DMS153 (cell line): ENCODE measurements around the gene B4GAT1.
"Not testable (repeated sequence)": the region's sequence is repeated elsewhere in the genome, so short reads cannot be mapped to it uniquely, and the experiment has no call there.

Experiments
- DNase-seq: peaks from one replicate; lab custom pipeline; 2025; lab: John Stamatoyannopoulos, UW

B4GAT1 gene

DNA sequence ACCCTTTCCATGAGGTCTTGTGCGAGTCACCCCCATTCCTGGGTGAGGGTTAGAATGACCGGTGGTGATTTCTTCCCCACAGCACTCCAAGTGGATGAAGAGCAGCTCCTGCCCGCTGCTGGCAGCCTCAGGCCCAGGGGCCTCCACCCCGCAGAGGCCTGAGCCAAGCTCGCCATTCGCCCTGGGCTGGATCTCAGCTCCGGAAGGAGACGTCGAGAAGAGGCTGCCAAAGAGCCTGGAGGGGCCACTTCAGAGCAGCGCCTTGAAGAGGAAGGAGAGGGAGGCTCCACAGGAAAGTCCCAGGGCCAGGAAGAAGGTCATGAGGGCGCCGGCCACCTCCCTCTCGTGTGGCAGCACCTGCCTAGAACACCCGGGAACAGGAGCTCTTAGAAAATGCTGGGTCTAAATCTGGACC is 15.8 kb upstream of the B4GAT1 start:
- DNase-seq = no peak

DNA sequence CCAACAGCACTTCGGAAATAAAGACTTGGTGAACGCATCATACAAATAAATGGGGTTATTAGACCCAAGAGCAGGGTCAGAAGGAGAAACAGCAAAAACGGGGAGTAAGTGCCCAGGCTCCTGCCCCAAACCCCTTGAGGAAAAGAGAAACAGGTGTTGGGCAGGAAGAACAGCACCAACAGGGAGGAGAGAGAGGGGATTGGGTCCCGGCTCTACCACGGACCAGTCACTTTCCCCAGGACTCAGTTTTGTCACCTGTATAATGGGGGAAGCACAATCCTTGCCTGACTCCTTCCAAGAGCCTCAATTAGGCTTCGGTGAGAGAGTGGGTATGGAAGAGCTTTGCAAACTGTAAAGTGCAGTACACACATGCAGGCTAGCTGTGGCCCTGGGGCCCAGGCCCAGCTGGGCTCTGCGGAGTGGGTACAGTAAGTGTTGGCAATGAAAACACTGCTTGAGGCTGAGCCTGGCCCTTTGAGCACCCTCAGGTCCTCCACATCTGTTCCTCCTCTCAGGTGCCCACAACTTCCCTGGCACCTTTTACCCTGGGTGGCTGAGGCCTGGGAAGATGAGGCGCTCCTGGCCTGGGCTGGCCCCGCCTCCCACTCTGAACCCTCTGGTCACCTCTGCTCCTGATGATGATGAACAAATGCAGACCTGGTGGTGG is 15.2 kb upstream of the B4GAT1 start:
- no peak for DNase-seq

DNA sequence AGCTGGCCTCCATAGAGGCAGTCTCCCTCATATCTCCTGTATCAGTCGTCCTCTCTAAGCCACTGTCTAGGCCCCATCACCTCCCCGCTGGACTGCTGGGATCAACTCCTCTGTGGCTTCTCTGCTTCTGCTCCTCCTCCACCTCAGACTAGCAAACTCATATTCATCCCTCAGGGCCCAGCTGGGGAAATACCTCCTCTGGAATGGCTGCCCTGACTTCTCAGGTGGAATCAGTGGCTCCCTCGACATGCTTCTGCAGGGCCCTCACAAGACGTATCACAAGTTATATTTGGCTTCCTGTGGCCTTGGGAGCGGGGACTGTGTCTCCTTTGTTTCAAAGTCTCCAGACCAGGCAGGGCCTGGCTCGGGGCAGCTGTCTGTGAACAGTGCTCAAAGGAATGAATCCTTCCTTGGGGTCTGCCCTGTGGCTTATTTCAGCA is 14.1 kb upstream of the B4GAT1 start:
- DNase-seq = no peak

DNA sequence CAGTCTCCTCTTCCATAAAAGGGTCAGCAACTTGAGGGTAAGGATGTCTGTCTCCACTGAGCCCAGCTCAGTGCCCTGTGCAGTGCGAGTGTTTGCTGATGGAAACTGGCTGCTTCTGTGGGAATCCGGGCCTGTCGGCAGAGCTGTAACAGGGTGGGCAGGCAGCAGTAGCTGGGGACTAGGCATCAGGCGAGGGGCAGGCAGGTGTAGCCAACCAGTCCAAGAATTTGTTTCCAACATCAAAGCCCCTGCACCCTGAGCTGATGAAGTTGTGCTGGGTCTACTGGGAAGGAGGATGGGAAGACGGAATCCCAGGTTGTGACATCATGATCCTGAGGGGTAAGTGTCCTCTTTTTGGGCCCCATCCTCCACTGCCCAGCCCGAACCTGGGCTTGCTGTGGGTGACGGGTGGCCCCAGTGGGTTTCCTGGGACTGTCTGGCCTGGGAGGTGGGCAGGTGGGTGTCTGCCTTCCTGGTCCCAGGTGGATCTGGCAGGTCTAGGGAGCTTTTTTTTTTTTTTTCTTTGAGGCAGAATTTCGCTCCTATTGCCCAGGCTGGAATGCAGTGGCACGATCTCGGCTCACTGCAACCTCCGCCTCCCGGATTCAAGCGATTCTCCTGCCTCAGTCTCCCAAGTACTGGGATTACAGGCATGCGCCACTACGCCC is 13.1 kb upstream of the B4GAT1 start:
- no peak for DNase-seq

DNA sequence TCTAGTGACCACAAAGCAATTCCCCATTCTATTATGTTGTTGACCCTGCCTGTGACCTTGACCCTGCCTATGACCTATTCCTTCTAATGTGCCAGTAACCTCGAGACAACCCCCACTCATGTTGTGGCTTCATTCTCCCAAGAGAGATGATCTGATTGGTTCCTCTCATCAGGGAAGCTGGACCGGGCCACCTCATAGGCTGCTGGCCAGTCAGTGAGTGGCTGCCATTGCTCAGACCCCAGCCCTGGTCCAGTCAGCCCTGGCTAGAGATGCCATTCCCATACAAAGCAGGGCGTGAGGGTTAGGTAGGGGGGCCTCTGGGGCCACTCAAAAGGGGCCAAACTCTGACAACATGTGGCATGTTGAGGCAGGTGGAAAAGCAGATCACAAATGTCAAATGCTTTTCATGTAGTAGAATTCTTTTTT is 12.2 kb upstream of the B4GAT1 start:
- DNase-seq = no peak

DNA sequence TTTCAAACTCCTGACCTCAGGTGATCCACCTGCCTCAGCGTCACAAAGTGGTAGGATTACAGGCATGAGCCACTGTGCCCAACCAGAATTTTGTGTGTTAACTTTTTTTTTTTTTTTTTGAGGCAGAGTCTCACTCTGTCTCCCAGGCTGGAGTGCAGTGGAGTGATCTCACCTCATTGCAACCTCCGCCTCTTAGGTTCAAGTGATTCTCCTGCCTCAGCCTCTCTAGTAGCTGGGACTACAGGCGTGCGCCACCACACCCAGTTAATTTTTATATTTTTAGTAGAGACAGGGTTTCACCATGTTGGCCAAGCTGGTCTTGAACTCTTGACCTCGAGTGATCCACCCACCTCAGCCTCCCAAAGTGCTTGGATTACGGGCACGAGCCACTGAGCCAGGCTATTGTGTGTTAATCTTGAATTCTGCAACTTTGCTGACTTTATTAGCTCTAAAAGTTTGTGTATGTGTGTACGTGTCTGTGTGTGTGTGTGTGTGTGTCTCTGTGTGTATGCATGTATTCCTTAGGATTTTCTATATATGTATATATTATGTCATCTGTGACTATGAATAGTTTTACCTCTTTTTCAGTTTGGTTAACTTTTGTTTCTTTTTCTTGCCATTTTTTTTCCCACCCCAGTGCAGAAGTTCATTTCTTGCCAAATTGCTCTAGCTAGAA is 3.3 kb upstream of the B4GAT1 start:
- not testable (repeated sequence) for DNase-seq

DNA sequence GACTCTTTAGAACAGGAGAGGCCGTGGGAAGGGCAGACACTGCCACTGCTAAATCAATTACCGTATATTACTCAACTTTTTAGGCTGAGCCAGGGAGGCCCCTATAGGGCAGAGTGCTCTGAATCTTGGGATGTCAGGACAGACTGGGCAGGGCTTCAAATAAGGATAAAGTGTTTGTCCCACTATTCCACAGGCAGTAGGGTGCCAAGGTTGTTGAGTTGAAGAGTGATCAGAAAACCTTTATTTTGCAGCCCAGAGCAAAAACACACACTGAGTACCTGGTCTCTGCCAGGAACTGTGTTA is 1.6 kb upstream of the B4GAT1 start:
- no peak for DNase-seq

DNA sequence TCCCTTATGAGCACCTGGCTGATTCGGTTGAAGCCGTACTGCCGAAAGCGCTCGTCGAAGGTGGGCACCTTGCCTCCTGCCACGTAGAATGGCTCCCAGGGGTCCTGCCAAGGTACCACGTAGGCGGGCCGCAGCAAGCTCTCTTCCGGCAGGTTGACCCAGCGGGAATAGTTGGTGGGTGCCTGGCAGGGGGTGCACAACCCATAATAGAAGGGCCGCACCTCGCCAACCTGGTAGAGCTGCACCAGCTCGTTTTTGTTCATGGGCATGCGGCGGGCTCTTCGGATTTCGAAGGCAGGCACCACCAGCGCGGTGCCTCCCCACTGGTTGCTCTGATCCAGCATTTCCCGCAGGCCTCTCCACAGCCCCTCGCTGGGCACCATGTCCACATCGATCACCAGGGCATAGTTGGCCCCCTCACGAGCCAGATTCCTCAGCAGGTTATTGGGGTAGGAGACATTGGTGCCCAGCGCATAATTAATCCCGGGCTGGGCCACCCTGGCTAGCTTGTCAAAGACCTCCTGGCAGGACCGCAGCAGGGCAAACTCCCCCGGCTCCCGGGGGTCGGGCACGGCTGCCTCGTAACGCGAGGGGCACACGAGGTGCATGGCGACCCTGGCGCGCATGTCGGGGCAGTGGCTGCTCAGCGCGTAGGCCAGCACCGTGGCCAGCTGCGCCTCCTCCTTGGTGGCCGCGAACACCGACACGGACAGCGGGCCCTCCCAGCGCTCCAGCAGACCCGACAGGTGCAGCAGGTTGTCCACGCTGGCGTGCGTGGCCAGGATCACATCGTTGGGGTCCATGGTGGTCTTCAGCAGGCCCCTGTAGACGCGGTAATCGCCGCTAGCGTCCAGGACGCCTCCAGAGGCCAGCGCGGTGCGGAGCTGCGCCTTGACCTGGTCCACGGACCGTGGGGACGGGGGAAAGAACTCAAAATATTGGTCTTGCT is 679 bp downstream of the B4GAT1 start:
- no peak for DNase-seq

DNA sequence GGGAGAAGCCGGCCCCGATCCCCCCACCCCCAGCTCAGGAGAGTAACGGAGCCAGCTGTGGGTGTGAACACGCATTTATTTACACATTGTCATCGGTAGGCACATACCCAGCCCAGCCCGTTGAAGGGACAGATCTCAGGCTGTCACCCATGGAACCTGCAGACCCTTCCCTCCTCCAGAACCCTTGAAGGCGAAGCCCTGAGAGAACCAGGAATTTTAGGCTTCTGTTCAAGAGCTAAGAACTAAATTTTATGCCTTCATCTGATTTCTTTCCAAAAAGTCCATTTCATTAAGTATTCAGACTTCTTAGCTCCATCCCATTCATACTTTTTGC is 2.1 kb downstream of the B4GAT1 start:
- DNase-seq = no peak

DNA sequence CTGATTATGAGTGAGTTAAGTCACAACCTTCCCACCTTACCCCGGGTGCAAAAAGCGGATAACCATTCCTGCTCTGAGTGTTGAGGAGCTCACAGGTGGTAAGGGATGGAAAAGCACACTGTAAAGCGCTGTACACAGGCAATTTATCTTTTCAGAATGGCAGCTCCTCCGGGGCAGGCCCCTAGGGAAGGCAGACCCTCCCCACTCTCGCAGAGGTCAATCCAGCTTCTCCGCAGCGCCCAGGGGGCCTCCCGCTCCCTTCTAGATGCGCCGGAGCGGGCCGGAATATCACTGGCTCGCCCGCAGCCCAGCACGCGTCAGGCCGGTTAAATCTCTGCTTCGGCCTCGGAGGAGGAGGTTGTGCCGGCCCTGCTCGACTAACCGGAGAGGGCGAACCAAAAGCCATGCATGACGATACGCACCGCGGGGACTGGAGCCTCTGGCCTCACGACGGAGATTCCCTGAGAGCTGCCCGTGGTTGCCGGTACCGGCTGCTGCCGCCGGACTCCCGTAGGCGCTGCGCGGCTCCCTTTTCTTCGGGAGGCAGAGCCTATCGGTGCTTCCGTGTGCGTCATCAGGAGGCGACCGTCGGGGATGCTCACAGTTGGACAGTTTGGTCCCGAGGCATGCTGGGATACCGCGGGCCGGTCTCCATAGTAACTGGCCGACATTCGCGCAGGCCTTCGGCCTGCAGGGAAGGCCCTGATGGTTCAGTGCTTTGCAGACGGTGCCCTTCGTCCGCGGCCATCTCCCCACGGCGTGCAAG is 2.7 kb downstream of the B4GAT1 start, which contains the start of gene BRMS1:
TSS of gene BRMS1 (minus strand) at position 555 of the 766 bp plus-strand sequence. CDS start 2,870 bp downstream, outside the sequence.
- DNase-seq = peak; percentile 91

DNA sequence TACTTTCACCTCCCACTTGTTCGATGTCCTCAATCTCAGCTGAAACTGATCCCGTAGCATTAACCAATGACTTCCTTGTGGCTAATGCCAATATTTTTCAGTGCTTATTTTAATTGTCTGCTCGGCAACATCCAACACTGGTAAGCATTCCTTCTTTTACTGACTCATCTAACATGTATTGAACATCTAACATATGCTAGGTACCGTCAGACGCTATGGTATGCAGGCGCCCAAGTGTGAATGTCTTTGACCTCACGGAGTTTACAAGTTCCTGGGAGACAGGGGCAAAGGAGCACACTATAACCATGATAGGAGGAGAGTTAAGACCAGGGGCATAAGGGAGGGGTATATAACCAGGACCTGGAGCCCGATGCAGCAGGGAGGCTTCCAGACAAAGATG is 4.3 kb downstream of the B4GAT1 start:
- DNase-seq = no peak

DNA sequence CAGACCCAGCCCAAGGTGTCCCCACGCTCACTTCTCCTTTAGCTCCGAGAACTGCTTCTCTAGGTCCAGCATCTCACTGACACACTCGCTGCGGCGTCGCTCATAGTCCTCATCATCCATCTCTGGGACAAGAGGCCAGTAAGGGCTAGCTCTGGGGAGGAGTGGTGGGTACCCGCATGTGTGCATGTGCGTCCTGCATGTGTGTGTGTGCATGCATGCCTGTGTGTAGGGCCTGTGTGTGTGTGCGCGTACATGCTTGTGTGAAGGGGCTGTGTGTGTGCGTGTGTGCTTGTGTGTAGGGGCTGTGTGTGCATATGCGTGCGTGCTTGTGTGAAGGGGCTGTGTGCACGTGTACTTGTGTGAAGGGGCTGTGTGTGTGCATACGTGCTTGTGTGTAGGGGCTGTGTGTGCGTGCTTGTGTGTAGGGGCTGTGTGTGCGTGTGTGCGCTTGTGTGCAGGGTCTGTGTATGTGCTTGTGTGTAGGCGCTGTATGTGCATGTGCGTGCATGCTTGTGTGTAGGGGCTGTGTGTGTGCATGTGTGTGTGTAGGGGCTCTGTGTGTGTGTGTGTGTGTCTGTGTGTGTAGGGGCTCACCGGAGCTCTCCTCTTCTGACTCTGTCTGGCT is 5.8 kb downstream of the B4GAT1 start:
- DNase-seq = no peak

DNA sequence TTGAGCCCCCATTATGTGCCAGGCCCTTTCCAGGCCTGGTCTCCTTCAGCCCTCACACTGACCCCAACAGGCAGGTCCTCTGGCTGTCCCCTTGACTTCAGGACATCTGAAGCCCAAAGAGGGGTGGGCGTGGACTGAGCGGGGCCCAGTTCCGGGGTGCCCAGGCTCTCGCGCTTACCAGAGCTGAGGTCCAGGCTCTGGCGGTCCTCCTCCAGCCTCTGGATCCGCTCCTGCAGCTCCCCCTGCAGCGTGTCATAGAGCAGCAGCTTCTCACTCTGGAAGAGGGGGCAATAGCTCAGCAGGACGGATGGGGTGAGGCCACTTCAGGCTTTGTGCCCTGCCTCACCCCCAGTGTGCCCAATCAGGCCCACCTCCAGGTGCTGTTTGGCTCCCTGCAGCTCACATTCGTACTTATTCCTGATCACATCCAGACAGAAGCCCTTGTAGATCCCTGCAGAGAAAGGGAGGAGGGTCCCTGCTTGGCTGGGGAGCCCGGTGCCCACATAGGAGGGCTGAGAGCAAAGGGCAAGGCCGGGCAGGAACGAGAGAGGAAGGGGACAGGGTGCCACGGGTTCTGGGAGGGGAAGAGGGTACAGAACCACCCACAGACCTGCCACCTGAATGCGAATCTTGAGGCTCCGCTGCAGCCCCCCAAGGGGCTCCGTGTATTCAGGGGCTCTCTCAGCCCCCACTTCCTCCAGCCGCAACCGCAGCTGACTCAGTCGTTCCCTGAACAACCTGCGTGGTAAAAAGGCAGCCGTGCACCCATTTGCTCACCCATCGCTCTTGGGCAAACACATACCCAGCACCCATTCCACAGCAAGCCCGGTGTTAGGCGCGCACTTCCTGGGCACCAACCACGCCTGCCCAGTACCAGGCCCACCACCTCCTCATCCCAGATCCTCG is 6.6 kb downstream of the B4GAT1 start:
- no peak for DNase-seq

DNA sequence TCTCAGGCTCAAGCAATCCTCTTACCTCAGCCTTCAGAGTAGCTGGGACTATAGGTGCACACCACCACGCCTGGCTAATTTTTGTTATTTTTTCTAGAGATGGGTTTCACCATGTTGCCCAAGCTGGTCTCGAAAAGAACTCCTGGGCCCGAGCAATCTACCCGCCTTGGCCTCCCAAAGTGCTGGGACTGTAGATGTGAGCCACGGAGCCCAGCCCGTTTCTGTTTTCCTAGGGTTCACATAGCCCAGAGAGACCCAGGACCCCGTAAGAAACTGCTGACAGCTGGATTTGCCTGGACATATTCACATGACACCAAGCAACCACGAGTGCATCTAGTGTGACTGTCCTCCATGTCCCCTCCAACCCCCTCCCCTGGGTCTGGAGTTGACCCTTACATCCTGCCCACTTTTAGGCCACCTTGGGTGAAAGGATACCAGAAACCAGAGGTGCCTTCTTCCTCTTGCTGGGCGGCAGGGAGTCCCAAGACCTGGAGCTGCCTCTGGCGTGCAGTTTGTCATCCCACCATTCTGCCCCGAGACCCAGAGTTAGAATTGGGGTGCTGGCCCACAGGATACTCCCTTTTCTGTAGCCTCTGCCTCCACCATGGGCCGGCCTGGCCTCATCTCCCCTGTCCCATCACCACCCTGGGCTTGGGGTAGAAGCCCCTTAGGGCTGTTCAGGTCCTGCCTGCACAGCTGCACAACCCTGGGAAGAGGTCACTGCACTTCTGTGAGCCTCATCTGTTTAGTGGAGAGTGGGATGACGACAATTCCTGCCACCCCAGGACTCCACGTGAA is 7.5 kb downstream of the B4GAT1 start:
- DNase-seq = no peak

DNA sequence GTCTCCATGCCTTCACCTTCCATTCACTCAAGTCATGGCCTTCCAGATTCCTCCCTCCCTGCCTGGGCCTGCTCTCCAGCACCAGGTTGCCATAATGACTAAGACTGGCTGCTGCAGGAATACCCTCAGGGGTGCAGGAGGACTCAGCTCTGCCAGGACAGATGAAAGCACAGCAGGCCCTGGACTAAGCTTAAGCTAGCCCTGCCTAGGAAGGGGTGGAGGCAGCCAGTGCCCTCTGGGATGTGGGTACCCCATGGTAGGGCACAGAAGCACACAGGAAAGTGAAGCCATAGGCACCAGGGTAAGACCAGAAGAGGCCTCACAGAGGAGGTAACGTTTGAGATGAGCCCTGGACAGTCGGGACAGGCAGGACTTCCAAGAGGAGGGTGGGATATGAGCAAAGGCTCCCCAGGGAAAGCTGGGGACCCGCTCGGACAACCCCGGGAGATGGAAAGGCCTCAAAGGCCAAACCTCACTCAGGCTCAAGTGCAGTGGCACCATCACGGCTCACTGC is 8.2 kb downstream of the B4GAT1 start:
- DNase-seq = no peak

DNA sequence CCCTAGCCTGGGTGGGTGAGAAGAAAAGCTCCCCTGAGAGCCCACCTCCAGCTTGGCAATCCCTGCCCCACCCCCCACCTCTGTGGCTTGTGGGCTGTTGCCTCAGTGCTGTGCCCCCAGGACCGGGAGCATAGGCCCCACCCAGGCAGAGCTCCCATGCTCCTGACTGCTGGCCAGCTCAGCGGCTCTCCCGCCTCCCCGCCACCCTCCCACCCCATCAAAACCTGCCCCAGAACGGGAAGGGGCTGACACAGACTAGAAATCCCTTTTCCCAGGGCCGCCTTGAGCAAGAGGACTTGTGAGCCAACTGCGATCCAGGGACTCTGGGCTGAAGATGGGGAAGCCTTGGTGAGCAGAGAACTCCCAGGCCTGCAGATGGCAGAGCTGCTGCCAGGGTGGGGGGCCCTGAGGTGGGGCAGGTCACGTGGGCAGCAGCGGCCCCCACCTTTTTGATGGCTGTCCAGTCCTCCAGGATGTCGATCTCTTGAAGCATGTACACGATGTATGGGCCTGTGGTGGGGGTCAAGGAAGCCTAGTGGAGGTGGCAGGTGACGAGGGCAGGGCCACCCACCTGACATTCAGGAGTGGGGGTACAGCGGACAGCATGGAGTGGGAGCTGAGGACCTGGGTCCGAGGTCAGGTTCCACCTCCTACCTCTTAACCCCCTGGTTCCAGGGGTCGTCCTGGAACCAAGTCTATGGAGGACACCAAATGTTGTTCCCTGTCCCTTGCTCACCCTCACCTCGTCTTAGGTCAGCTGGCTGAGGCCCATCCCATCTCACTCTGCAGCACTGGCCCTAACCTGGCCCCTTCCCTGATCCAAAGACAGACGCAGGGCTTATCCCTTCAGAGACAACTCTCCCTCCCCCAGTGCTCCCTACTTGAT is 8.9 kb downstream of the B4GAT1 start:
- no peak for DNase-seq

DNA sequence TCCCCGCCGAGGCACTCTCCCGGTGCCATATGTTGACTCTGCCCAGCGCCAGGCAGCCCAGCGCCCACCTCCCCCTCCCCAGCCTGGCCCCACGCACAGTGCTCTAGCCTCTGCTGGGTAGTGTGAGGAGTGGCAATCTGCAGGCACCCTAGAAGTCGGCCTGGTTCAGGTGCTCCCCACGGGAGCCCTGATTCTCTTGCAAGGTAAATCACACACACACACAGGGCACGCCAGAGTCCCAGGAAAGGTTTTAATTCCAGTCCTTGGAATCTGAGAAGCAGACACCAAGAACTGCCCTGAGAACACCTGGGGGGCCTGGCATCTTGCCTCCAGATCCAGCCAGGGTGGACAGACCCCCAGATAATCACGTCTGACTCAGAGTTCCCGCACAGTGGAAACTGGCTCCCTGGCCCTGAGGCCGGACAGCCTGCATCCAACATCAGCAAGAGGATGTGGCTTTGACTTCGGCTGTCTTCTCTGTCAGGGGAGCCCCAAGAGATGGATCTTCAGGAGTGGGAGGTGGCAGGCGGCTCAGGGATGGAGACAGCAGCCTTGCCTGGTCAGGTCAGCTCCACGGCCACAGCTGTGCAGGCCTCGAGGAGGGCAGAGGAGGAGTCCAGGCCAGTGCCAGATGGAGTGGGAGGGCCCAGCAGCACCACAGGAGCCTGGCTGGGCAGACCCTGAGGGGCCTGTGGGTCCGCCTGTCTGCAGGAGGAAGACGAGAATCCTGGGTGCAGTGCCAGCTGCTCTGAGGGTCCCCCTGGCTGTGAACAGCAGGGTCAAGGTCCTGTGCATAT is 10.1 kb downstream of the B4GAT1 start:
- no peak for DNase-seq
